GM18909 (cell line): ENCODE measurements around the gene TBX5.

Experiments
- ATAC-seq: cut with Tn5 transposase; IDR thresholded peaks from one replicate; pipeline ENCODE4 v1.9.1; 2021; ENCODE audit warnings: mild to moderate bottlenecking; ENCODE audit not compliant: unreplicated experiment, poor library complexity

The TBX5 gene

DNA sequence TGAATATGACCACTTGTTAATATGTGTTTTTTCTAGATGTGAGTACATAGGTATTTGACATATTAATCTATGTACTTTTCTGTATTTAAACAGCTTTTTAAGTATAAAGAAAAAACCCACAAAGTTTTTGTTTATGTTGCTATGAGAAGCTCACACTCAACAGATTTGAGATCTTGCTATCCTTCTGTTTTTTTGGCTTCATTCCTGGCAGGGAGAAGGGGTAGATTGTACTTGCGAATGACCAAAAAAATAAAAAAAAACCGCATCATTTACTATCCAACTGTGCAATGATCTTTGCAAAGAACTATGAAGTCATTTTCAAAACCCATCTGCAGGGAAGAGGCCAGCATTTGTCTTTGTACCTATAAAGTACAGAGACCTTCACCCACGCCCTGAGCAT, 28.4 kb upstream of the TBX5 start:
- ATAC-seq: no peak

- ATAC-seq: no peak
Observed at GRCh38 chr12:114431902-114432301, 26.0 kb upstream of the TBX5 start.

DNA sequence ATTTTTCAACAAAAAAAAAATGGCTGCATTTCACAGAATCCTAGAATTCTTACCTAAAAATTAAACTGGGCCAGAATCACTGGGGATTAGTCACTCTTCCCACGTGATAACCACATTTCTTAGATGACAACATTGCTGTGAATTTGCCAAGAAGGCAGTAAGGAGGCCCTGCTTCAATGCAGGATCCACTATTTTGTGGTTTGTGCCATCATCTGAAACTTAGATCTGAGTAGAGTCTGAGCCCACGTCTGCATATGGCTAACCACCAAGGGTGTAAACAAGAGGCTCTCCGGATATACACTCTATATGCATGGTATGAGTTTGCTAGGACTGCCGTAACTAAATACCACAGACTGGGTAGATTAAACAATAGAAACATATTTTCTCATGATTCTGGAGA, 24.4 kb upstream of the TBX5 start:
- no peak for ATAC-seq

- no peak for ATAC-seq
Observed at GRCh38 chr12:114425031-114425626, 19.2 kb upstream of the TBX5 start.

GRCh38 chr12:114420944-114421335, 15.0 kb upstream of the TBX5 start:
- no peak for ATAC-seq

DNA sequence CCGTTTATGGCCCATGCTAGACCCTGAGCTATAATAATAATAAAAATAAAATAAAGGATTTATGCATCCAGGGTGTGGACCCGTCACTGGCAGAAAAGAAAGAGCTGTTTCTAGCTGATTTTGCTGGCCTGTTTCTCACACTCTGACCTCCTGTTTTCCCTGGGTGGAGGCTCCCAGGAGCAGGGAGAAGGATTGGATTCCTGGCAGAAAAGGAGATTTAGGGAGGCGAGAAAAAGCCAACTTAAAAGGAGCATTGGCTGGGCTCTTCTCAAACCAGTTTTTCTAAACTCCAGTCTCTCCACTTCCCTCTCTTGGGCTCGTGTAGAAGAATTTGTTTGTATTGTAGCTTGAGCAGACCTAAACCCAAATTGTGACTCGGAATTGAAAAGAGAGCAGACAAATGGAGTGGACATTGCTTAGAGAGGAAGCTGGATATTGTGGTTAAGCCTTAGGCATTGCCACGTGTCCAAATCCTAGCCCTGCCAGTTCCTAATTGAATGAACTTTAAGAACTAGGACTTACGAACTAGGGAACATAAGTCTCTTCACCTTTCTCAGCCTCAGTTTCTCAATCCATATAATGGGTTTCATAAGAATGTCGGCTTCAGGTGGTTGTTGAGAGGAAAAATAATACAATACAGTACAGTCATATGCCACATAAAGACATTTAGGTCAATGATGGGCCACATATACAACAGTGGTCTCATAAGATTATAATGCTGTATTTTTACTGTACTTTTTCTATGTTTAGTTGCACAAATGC, 14.4 kb upstream of the TBX5 start:
- no peak for ATAC-seq

DNA sequence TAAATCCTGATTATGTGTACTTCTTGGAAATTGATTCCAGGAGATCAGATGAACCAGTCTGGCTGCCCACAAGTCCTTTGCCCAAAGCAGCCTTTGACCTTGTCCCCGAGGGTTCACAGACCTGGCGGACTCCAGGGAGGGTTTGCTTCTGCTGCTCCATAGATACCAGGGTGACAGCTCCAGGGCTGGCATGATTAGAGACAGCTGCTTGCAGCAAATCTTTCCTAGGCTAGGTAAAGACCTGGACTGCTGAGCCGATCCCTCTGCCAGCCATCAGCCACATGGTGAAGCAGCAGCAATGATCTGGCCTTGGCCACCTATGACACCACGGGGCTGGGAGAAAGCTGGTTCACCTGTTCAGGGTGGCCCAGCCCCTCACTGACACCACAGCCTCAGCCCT, 10.1 kb upstream of the TBX5 start:
- ATAC-seq: no peak

GRCh38 chr12:114415525-114415868, 9.6 kb upstream of the TBX5 start:
- ATAC-seq: no peak

GRCh38 chr12:114414866-114415524, 9.1 kb upstream of the TBX5 start:
- no peak for ATAC-seq

DNA sequence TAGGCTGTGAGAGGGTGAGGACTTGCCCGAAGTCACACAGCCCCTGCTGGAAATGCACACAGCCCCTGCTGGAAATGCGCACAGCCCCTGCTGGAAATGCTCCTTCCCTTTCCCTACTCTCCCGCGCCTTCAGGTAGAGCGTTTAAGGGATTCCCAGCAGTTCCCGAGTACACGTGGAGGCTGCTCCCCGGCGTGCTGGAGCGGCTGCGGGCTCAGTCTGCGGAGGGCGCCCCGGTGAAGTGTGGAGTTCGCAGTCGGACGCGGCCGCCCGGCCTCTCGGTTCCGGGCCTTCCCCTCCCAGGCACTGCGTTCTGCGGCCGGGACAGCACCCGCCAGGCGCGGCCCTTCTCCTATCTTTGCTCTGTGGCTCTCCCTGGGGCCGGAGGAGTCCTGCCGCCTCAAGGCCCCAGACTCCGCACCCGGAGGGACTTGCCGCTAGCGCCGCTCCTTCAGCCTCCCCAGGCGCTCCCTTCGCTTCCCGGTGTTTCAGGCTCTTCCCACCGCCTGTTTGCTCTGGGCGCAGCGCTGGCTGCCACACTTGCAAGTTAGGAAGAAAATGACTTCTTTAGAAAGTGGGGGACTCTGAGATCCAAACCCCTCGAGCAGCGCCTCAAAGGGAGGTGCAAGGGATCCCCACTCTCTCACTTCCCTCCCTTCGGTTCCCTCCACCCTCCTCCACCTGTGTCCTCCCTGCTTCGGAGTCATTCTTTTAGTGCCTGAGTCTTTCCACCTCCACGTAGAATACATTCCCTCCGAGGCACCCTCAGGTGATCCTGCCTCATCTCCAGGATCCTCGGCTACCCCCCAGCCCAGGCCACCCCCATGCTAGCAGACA, 8.3 kb upstream of the TBX5 start:
- ATAC-seq: no peak

- no peak for ATAC-seq
Observed at GRCh38 chr12:114412825-114413749, 7.1 kb upstream of the TBX5 start.

DNA sequence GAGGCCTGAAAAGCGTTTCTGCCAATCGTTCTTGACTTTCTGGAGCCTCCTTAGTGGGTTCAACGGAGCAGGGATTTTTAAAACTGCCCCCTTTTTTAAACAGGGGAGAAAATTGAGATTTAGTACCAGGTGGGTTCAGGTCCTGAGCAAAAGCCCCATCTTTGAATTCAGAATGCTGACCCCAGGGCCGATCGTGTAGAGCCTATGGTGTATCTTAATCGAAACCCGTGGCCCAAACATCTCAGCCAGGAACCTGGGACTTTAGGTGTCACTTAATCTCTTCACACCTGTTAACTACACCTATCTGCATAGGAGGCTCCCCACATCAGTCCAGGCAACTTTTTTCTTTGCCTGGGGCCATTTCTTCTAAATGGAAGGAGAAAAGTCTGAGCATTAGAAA, 6.4 kb upstream of the TBX5 start:
- ATAC-seq: no peak

DNA sequence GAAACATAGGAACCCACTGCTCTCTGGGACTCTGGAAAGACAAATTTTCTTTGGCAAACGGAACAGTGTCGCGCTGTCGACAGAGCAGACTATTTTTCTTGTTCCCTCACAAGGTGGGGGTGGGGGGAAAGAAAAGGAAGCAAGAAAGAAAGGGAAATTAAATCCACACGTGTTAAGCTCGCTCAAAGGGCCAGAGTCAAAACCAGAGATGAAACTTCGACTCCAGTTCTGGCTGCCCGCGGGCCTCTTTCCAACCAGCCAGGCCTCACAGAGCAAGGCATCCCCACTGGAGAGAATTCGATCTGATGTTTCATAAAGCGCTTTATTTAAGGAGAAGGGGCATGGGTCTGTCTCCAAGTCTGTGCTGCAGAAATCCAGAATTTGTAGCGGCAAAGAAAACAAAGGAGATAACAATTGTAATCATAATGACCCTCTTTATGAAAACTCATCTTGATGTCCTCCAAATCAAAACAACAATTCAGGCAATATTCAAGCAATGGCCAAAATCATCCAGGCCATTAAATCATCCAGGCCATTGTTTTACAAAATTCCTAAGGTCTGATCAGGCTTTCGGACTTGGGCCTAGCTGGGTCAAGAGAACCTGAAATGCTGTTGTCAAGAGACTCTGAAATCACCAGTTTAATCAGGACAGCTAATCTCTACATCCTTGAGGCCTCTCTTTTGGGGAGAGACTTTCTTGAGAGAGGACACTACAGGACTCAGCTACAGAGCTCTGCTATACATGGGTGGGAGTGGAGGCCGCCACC, 5.3 kb upstream of the TBX5 start:
- no peak for ATAC-seq

- no peak for ATAC-seq
Observed at GRCh38 chr12:114409852-114410600, 4.1 kb upstream of the TBX5 start.

DNA sequence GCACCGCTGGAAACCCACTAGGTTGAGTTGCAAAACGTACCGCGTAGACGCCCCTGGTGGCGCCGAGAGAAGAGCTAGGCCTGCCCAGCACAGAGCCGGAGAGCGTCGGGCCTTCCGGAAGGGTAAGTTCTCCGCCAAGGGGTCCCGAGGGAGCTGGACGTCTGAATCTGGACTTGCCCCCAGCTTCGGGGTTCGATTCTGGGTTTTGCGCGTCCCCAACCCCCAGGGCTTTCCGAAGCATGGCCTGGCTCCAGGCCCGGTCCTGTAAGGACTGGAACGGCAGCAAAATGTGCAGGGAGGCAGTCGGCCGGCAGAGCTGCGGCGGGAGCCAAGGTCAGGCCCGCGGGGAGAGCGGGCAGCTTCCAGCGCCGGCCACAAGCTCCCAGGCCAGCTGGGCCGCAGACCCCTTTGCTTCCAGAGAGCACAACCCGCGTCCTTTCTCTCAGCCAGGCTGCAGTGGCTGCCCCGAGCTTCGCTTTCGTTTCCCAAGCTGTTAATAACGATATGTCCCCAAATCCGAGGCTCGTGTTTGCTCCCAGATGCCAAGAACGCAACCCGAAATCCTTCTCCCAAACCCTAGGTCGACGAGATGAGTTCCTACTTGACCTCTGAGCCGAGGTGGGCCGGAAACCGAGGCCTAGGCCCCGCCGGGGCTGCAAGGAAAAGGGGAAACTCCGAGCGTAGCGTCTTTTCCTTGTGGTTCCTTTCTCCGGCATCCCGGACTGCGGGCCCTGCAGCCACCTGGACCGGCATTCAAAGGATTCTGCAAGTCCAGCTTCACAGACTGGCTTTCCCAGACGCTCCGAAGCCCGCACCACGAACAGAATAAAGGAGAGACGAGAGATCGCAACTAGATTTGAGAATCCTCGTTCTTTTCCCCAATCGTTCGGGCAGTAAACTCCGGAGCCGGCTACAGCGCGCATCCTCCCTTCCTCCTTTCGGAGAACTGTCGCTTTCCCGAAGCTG, 3.2 kb upstream of the TBX5 start:
- ATAC-seq: no peak

- no peak for ATAC-seq
Observed at GRCh38 chr12:114408471-114408885, 2.5 kb upstream of the TBX5 start.

DNA sequence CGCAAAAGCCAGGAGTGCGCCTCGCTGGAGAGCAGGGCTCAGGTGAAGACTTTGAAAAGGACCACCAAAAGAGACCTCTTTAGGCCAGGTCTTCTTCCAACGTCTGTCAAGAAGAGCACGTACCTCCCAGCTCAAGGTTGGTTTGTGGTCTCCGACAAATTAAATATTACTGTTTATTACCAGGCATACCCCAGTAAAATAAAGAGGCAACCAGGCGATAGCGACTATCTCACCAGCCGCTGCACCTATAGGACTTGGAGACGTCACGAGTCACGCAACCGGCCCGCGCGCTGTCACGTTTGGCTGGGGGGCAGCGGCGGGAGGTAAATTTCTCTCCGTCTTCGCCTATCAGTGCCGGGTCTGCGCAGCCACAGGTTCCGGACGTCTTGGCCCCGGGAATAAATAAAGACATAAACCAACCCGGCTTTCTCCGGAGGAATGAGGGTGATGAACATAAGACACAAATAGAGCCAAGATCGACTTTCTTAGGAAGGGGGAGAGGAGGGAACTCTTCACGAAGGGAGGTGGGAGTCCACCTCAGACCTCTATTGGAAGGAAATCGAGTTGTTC, 2.0 kb upstream of the TBX5 start:
- ATAC-seq: no peak
